ENCODE results near the gene NTN3. TPM values are rescaled to one million over a fixed set of nuclear protein-coding genes. Genes with fewer than 3 reads are reported as not detected.
A peak's percentile ranks its signal among the peaks of the same experiment; 100 is the strongest.
"Not testable (repeated sequence)": the region's sequence is repeated elsewhere in the genome, so short reads cannot be mapped to it uniquely, and the experiment has no call there.

NTN3 gene
- 0.44 TPM in 1 of 2 replicates, not detected in the other for total RNA-seq (2014; rRNA removed; shearing (Covaris generic))

DNA sequence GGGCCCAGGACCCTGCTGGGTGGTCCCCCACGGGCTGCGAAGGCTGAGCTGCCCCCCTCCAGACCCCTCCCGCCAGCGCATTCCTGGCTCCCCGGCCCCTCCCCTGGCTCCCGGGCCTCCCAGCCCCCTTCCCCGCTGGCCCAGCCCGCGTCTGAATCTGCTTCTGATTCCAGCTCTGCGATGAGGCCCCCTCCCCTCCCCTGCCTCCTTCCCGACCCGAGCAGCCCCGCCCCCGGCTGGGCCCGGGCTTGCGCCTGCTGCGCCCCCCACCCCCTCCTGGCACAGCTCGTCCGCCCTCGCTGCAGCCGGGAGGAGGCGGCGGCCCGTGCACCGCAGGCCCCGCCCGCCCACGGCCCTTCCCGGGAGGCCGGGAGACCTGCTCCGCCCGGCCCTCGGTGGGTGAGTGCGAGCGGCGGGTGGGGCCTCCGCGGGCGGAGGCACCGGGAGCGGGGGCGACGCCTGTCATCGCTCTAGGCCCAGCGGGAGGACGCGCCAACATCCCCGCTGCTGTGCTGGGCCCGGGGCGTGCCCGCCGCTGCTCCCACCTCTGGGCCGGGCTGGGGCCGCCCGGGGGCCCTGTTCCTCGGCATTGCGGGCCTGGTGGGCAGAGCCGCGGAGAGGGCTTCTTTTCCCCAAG, at the start of gene NTN3:
Gene NTN3 (plus strand): TSS at position 282 of the 637 bp plus-strand sequence. CDS start 405 bp downstream, outside the sequence.
- no peak for DNase-seq (ENCODE audit: low read depth)

GRCh38 chr16:2422123-2422867, 48.8 kb upstream of the NTN3 start:
- DNase-seq (ENCODE audit: low read depth): no peak

DNA sequence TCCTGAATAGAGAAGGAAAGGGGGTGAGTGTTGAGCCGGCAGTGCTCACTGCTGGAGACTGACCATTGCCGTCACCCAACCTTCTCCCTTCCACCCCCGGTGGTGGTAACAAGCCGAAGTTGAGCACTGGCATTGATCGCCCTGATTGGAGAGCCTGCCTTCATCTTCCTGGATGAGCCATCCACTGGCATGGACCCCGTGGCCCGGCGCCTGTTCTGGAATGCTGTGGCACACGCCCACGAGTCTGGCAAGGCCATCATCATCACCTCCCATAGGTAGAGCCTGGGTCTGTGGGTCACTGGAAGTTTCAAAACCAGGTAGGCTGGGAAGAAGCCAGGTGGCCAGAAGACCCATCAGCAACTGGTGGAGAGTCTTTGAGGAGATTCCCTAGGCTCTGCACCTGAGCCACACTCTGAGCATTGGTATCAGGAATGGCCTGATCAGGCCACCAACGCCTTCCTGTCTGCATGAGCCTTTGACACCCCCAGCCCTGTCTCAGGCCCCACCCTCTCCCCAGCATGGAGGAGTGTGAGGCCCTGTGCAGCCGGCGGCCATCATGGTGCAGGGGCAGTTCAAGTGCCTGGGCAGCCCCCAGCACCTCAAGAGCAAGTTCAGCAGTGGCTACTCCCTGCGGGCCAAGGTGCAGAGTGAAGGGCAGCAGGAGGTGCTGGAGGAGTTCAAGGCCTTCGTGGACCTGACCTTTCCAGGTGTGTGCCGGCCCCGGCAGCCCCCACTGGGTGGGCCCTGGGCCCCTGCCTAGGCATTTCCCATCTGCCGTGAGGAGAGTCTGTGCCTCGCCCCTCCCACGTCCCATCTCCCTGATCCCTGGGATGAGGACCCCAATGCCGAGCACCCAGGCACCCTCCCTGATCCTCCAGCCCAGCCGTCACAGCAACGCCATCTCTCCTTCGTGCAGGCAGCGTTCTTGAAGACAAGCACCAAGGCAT, 46.8 kb upstream of the NTN3 start:
- no peak for DNase-seq (ENCODE audit: low read depth)

DNA sequence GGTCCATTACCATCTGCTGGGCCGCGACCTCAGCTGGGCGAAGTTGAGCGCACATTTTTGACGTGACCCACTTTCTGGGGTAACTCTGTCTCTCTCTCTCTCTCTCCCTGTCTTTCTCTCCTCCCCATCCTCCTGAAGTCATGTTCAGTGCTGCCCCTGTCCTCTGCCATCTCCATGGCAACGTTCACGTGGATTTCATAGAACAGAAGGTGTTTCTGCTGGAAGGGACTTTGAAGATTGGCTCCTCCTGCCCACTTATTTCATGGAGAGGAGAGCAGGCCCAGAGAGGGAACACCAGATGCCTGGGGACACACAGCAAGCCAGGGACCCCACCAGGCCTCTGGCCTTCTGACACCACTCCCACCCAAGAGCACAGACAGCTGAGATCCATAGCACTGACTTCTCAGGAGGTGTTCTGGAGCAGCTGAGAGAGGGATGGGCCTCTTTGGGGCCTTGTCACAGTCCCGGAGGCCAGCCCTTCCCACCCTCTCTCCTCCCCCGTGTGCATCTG, 46.0 kb upstream of the NTN3 start:
- no peak for DNase-seq (ENCODE audit: low read depth)

DNA sequence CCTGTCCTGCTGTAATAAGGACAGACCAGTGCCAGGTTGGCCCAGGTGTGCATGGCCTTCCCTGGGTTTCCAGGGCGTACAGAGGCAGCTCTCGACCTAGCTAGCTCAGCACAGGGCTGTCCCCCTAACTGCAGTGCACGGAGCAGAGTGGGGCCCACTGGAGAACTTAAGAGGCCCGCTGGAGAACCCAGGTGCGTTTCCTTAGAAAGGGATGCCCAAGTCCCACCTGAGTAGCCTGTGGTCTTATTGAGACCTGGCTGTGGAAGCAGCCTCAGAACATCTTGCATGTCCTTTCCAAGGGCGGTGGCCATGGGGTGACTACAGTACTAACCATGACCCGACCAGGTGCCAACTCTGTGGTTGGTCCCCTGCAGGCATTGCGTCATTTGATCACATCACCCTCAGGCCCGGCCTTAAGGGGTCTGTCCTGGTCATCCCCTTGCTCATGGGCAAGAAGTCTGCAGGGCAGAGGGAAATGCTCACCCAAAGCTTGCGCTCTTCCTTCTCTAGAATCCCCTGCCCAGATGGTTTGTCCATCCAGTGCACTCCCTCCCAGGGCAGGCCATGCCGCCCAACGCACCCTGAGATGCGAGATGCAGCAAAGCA, 45.2 kb upstream of the NTN3 start:
- no peak for DNase-seq (ENCODE audit: low read depth)

- DNase-seq (ENCODE audit: low read depth): peak; percentile 34
Measured at GRCh38 chr16:2426941-2427361, 44.1 kb upstream of the NTN3 start.

DNA sequence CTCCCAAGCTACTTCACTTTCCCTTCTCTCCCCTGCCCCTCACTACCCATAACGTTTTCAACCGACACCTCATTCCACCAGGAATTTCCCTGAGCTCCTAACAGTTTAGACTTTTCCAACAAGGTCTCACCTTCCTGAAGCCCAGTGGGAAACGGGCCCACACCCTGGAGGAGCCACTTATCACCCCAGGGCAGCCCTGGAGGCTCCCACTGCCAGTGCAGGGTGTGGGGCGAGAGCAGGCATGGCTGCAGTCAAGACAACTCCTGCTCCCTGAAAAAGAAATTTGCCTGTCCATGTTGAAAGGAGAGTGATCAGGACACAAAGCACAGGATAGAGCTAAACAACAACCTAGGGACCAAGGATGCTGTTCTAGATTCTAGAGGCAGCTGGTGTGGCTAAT, 43.6 kb upstream of the NTN3 start:
- no peak for DNase-seq (ENCODE audit: low read depth)

GRCh38 chr16:2428051-2428783, 42.9 kb upstream of the NTN3 start:
- DNase-seq (ENCODE audit: low read depth): peak; percentile 27

DNA sequence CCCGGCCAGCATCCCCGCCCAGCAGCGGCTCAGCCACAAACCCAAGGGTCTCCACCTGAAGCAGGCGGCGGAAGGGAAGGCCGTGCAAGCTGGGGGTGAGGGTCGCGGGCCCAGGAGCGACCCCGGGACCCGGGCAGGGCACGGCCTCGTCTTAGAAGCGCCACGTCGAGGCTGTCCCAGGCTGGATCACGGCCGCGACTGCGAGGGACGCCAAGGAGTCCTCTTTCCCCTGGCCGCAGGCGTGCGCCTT, 42.4 kb upstream of the NTN3 start:
- DNase-seq (ENCODE audit: low read depth): no peak

DNA sequence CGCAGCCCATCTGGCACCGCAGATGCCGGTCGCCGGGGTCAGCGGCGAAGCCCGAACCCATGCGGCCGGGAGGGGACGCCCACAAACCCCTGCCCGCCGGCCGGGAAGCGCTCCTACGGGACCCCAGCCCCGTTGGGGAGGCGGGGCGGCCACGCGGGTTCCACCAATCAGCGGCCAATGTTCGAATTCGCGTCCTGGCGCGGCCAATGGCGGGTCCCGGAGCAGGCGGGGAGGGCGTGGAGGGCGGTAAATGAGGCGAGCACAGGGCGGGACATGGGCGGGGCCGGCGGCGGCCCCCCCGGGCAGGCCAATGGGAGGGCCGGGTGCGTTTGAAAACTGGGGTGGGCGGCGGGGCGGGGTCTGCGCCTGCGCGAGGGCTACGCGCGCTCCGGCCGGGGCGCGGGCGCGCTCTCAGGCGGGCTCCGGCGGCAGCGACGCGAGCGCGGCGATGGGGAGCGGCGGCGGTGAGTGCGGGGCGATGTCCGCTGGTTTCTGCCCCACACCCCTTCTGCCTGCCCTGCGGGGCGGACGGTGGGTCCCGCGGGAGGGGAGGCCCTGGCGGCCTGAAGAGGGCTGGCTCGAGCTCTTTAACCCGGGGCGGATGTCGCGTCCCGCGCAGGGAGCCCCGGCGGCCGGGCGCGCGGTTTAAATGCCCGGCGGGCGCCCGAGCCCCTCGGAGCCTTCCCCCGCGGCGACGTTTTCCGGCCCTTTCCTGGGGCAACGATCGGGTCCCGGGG, 41.9 kb upstream of the NTN3 start, which contains the start of gene CCNF:
Gene CCNF (plus strand): TSS at position 414 of the 737 bp plus-strand sequence. CDS start 35 bp downstream, at position 449.
- peak; percentile 92 for DNase-seq (ENCODE audit: low read depth)

DNA sequence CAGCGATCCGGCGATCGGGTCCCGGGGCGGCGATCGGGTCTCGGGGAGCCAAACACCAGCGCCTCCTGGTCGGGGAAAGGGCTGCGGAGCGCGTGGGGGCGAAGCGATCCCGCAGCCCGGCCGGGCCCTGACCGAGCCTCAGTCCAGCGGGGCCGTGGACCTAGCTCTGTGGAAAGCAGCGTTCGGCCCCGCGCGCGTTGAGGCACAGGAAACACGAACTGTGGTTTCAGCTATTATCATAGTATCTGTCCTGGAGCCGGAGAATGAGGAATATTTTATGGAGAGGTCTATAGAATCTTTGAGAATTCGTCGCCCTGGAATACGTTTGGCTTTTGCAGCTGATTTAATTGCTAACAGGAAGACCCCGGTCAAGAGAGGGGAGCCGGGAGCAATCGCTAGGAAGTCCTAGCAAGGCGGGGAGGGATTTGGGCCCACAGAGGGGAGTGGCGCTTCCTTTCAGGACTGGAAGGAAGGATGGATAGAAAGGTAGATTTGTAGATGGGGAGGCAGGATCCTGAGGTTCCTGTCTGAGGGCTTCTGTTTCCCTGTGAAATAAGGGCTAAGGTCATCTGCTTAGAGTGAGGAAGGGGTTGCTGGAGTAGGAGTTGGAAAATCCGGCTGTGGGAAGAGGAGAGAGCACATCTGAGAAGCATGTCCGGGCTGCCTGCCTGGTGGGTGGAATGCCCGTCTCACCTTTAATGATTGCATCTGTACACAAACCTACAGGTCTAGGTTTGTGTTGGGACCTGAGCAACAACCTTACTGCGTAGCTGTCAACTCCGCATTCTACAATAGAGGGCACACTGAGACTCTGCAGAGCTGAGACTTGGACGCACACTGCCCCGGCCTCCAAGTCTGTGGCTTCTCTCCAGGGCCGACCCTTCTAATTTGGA, 41.1 kb upstream of the NTN3 start:
- DNase-seq (ENCODE audit: low read depth): peak; percentile 37

- no peak for DNase-seq (ENCODE audit: low read depth)
Measured at GRCh38 chr16:2432286-2432685, 38.8 kb upstream of the NTN3 start.

DNA sequence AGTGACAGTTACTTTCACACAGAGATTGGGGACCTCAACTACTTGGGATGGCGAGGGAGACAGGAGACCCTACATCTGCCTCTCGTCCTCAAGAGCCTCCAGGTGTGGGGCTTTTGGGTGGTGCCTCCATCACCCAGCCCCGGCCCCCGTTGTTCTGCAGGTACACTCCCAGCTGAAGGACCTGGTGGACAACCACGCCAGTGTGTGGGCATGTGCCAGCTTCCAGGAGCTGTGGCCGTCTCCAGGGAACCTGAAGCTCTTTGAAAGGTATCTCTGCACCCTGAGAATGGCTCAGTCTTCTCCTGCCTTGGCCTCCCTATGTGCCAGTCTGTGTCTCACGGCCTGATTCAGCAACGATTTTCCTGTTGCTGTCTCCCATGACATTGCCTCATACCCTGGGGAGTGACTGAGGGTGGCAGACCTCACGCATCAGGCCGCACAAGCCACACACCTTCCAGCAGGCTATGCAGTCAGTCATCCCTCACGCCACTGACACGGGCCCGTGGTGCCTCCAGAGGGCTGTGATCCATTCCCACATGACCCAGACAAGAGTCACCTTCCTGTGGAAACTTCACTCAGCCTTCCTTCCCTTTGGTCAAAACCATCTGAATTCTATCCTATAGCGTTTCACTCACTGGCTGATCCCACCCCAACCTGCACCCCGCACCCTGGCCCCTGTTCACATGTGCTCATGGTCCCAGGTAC, 38.1 kb upstream of the NTN3 start:
- no peak for DNase-seq (ENCODE audit: low read depth)

- DNase-seq (ENCODE audit: low read depth): not testable (repeated sequence)
Measured at GRCh38 chr16:2435236-2435635, 35.9 kb upstream of the NTN3 start.

GRCh38 chr16:2436110-2436509, 35.0 kb upstream of the NTN3 start:
- DNase-seq (ENCODE audit: low read depth): no peak

GRCh38 chr16:2437032-2437790, 33.9 kb upstream of the NTN3 start:
- DNase-seq (ENCODE audit: low read depth): no peak

- no peak for DNase-seq (ENCODE audit: low read depth)
Measured at GRCh38 chr16:2438121-2438520, 33.0 kb upstream of the NTN3 start.

DNA sequence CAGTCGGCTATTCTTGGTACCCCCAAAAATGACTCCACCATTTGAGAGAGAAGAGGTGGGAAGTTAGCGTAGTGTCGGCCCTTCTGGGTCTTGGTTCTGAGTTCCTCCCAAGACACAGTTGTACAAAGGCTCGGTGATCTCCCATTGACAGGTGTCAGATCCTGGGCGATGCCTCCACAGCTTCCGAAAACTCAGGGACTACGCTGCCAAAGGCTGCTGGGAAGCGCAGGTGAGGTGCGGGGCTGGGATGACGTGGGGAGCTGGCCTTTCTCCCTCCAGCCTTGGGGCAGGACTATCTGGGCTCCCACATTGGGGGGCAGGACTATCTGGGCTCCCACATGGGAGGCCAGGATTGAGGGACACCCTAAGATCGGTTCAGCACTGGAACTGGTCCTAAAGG, 31.5 kb upstream of the NTN3 start:
- no peak for DNase-seq (ENCODE audit: low read depth)

All from M059J (cell line).